HFF-Myc (cell line): ENCODE data around the gene WAPL.

Source experiments
- DNase-seq: peaks from one replicate; pipeline ENCODE4 v3.0.0-alpha.2; 2011; ENCODE audit warnings: low read depth; ENCODE audit errors: extremely low read depth
- H3K4me3 ChIP-seq: replicated peaks from 2 replicates; pipeline ENCODE4 v1.5.1; 2011; ENCODE audit warnings: low read depth, mild to moderate bottlenecking, control low read depth, low read length
- TF ChIP-seq, protein P1 (sequence below): IDR thresholded peaks from 2 replicates; pipeline ENCODE4 v1.5.1; 2012; ENCODE audit warnings: mild to moderate bottlenecking, low read depth, low read length, control low read depth; ENCODE audit errors: missing control alignments

Gene WAPL

GRCh38 chr10:86520871-86521677 lies 518 bp downstream of the WAPL start:
- no peak for DNase-seq
- H3K4me3 ChIP-seq = peak overlapping the region; percentile 71
- TF ChIP-seq, protein P1, sequence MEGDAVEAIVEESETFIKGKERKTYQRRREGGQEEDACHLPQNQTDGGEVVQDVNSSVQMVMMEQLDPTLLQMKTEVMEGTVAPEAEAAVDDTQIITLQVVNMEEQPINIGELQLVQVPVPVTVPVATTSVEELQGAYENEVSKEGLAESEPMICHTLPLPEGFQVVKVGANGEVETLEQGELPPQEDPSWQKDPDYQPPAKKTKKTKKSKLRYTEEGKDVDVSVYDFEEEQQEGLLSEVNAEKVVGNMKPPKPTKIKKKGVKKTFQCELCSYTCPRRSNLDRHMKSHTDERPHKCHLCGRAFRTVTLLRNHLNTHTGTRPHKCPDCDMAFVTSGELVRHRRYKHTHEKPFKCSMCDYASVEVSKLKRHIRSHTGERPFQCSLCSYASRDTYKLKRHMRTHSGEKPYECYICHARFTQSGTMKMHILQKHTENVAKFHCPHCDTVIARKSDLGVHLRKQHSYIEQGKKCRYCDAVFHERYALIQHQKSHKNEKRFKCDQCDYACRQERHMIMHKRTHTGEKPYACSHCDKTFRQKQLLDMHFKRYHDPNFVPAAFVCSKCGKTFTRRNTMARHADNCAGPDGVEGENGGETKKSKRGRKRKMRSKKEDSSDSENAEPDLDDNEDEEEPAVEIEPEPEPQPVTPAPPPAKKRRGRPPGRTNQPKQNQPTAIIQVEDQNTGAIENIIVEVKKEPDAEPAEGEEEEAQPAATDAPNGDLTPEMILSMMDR = no peak

- TF ChIP-seq, protein P1 = no peak
- no peak for DNase-seq
These were observed 2.8 kb downstream of the WAPL start for GRCh38 chr10:86518781-86519180.

DNA sequence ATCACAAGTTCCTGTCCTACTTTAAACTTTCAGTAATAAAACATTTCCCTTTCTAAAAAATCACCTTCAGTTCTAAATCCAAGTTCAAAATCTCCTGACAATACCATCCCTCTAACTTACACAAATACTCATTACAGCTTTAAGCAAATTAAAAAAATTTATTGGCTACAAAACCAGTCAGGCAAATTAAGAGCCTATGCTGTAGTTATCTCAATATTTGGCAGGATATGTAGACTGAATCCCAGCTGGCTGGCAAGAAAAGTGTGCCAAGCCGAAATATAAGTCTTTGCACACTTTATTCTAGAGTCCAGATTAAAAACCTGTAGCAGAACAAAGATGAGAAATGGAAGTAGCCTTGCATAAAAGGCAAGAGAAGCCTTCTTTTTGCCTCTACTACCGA lies 9.5 kb downstream of the WAPL start:
- TF ChIP-seq, protein P1 = no peak
- no peak for DNase-seq
- H3K4me3 ChIP-seq = no peak overlapping the region

More at GRCh38 chr10:86518781-86519180, 2.8 kb downstream of the WAPL start:
- no peak overlapping the region; the same call in 1 of the 2 replicates for H3K4me3 ChIP-seq

DNA sequence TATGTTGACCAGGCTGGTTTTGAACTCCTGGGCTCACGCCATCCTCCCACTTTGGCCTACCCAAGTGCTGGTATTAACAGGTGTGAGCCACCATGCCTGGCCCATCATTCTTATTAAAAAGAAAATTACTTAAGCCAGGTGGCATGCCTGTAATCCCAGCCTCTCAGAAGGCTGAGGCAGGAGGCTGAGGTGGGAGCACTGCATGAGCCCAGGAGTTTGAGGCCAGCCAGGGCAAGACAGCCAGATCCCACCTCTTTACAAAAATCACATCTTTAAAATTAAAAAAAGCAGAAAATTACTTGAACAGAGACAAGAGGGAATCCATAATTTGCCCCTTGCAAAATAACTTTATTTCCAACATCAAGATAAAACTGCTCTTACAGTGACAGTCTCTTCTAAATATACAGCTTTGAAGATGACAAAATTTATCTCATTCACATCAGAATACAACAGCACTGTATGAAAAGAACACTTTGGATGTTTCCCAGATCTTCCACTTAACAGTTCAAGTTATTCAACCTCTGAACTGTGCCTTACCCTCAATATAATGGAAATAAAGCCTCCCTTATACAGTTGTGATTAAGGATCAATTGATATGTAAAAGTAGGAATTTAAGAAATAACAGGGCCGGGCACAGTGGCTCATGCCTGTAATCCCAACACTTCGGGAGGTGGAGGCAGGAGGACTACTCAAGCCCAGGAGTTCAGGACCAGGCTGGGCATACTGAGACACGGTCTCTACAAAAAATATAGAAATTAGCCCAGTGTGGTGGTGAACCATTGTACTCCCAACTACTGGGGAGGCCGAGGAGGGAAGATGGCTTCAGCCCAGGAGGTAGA lies 10.3 kb downstream of the WAPL start:
- TF ChIP-seq, protein P1 = no peak
- H3K4me3 ChIP-seq = no peak overlapping the region
- no peak for DNase-seq

- TF ChIP-seq, protein P1 = no peak
- no peak overlapping the region for H3K4me3 ChIP-seq
- no peak for DNase-seq
These were observed 12.4 kb downstream of the WAPL start for GRCh38 chr10:86509145-86509544.

- no peak overlapping the region for H3K4me3 ChIP-seq
- DNase-seq = no peak
- TF ChIP-seq, protein P1 = no peak
These were observed 13.4 kb downstream of the WAPL start for GRCh38 chr10:86508217-86508616.
